GDM1 (cell line): ENCODE measurements around the gene ENPP7.
"Not testable (repeated sequence)": the region's sequence is repeated elsewhere in the genome, so short reads cannot be mapped to it uniquely, and the experiment has no call there.

Source experiments
- DNase-seq: peaks from one replicate; lab custom pipeline; 2025; lab: John Stamatoyannopoulos, UW

The ENPP7 gene

DNA sequence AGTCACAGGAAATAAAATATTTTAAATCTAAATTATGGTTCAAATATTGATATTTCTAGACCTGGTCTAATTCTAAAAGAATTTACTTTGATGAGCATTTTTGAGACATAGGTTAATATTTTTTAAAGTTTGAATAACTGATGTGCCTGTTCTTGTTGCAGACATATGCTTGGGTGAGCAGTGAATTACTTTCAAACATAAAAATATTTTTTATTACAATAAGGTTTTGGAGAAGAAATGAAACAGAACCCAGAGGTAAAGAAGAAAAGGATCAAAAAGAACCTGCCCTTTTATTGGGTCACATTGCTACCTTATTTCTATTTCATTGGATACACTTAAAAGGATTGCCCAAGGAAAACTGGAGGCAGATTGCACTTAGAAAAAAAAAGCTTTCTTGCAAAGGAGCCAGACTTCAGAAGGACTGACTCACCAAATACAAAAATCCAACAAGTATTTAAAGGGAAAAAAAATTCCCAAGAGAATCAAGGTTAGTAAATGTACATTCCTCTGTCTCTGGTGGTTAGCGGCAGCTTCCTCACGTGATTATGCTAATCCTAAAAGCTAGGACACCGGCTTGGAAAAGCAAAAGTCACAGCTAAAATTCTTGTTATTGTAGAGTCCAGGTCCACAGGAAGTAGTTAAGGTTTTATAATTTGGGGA, 18.5 kb downstream of the ENPP7 start:
- DNase-seq = no peak

DNA sequence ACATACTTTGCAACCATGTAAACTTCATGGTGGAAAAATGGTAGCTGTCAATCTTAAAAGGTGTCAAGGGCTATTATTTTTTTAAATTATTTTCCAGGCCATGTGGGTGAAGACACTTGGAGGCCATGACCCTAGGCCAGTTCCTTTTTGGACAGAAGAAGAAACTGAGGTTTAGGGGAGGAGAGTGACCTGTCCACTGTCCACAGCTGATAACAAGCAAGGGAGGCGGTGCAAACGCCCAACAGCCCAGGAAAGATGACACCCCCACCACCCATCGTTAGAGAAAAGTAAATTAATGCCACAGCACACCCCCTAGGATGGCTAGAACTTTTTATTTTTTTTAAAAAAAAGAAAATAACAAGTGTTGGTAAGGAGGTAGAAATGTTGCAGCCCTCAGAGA, 19.2 kb downstream of the ENPP7 start:
- DNase-seq = no peak

DNA sequence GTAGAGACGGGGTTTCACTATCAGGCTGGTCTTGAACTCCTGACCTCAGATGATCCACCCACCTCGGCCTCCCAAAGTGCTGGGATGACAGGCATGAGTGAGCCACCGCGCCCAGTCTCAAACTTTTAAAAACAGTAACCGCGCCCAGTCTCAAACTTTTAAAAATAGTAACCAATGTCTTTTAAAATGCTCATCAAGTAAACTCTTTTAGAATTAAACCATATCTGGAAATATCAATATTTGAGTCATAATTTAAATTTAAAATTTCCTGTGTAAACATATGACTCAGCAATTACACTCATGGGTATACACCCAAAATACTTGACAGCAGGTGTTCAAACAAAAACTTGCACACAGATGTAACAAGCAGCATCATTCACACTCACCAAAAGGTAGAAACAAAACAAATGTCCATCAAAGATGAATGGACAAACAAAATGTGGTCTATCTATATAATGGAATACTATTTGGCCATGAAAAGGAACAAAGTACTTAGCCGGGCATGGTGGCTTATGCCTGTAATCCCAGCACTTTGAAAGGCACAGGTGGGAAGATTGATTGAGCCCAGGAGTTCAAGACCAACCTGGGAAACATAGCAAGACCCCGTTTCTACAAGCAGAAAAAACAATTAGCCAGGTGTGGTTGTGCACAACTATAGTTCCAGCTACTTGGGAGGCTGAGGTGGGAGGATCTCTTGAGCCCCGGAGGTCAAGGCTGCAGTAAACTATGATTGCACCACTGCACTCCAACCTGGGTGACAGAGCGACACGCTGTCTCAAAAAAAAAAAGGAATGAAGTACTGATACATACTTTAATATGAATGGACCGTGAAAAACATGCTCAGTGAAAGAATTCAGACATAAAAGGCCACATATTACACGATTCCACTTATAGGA, 20.2 kb downstream of the ENPP7 start:
- DNase-seq = no peak

DNA sequence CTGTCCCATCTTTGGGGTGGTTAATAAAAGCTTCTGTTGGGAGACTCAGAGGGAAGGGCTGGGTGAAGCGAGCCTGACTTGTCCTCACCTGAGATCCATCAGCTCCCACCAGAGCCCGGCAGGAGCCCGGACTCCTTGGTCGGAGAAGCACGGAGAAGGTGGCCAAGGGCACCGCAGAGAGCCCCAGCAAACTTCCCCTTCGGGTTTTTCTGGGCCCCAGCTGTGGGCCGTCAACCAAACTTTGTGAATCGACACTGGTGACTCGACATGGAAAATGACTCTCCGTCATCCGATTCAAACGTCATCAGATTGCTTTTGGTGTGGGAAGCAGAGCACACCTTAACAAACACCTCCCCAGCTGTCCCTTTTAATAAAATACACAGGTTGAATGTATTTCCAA, 21.4 kb downstream of the ENPP7 start:
- no peak for DNase-seq

DNA sequence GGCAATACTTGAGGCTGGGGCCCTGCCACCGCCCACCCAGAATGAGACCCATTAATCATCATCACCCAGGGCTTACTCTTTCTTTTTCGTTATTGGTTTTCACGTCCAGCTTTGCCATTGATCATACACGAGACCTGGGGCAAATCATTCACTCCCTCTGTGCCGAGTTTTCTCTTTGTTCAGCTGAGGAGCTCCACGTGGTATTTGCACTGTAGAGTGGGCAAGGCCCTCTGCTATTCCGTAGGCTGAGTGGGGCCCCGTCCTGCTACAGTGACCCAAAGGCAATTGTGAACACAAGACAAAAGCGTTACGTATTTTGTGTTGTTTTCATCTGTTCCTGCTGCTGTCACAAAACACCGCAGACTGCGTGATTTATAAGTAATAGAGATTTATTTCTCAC, 23.6 kb downstream of the ENPP7 start:
- DNase-seq = no peak

DNA sequence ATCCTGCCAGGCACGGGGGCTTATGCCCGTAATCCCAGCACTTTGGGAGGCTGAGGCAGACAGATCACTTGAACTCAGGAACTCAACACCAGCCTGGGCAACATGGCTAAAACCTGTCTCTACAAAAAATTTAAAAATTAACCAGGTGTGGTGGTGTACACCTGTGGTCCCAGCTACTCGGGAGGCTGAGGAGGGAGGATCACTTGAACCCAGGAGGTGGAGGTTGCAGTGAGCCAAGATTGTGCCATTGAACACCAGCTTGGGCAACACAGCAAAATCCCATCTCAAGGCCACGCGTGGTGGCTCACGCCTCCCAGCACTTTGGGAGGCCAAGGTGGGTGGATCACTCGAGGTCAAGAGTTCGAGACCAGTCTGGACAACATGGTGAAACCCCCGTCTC, 24.2 kb downstream of the ENPP7 start:
- DNase-seq = not testable (repeated sequence)

DNA sequence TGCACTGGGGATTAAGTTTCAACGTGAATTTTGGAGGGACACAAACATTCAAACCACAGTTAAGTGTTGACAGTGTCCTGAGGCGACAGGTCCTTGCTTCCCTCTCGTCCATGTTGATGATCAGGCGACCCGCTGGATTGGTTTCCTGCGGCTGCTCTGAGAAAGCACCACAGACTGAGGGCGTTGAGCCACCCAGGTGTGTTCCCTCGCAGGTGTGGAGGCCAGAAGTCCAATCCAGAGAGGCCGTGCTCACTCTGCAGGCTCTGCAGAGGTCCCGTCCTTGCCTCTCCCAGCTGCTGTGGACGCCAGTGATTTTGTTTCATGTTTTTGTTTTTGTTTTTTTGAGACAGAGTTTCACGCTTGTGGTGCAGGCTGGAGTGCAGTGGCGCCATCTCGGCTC, 24.8 kb downstream of the ENPP7 start:
- DNase-seq = no peak

DNA sequence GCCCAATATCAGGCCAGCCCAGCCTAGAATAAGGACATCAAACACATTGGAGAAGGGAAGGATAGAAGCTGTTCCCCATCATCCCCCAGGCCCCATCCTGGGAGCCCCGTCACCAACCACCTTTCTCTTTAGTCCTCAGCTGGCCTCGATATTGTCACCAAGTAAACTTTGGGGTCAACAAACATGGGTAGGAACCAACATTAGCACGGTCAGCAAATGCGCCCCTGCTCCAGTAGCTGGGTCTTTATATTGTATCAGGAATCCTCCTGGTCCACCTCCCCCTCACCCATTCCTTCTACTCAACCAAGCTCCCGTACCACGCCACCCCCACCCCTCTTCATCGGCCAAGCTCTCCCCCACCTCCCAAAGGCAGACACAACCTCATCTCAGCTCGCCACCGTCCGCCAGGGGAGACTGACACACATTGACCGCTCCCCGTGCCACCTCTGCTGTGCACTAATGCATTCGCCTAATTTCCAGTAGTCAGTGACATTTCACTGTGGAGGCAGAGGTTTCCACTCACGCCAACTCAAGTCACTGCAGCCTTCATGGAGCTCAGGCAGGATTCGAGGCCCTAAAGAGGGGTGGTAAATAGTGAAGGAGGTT, 26.5 kb downstream of the ENPP7 start:
- DNase-seq = no peak

DNA sequence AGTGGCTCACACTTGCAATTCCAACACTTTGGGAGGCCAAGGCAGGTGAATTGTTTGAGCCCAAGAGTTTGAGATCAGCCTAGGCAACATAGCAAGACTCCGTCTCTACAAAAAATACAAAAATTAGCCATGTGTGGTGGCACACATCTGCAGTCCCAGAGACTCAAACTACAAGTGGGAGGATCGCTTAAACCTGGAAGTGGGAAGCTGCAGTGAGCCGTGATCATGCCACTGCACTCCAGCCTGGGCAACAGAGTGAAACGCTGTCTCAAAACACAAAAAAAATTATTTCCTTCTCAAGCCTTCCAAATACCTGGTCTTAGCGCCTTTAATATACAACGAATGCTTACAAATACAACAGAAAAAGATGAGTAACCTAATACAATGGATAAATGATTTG, 27.5 kb downstream of the ENPP7 start:
- DNase-seq = no peak

DNA sequence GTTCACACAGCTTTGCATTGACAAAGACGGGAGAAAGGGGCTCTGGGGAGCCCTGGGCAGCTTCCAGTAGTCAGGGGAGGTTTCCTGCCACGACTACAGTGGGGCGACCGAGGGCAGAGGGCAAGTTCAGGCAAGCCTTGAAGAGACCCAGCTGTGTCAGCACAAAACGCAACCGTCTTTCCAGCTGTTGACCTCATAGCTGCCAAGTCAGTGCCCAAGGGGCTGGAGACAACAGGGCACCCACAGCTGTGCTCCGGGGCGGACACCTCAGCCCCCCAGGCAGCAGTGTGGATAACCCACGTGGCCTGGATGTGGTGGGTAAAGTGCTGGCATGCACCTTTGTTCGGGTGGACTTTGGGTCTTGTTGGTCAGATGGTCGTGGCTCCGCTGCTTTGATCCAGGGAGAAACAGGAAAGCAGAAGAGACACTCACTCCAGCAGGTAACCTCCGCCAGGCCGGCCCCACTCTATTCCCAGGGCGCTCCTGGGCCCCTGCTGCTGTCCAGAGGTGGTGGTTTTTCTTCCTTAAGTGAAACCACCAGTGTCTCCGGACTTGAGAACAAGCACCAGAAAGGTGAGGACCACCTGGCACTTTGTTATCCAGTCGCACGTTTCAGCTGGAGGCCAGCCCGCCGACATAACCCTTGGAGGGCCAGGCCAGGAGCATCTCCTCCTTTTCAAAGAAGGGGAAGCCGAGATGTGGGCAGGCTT, 29.6 kb downstream of the ENPP7 start:
- DNase-seq = no peak

DNA sequence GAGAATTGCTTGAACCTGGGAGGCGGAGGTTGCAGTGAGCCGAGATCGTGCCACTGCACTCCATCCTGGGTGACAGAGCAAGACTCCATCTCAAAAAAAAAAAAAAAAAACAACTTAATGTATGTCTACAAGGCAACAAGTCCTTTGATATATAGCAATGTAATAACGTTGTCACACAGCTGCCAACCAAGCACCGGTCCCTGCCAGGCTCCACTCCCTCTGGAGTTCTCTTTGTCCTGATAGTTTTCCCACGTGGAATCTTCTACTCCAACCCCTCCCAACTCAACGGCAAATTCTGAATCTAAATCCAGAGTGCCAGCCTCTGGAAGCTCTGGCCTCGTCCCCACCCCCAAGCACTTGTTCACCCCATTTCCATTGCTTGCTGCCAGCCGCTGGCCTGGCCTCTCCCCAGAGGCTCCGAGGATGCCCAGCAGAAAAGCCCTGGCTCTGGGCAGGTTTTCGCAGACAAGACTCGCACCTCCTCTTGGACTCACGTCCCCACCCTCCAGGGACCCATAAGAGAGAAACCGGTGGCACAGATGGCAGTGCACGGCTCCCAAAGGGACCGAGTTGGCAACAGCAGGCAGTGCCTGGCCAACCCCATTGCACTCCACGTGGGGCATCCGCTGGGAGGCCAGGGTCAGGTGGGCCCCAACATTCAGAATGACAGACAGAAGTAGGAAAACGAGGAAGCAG, 31.3 kb downstream of the ENPP7 start:
- DNase-seq = no peak

DNA sequence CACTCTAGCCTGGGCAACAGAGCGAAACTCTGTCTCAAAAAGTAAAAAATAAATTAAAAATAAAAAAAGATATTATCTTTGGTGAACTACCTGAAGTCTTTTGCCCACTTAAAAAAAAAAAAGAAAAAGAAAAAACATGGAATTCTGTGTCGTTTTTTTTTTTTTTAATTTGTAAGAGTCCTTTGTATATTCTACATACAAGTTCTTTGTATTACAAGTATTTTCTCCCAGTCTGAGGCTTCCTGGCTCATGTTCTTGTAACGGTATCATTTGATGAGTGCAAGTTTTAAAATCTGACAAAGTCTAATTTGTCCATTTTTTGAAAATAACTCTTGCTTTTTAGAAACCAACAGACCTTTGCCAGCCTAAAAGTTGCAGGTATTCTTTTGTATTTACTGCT, 35.0 kb downstream of the ENPP7 start:
- DNase-seq = no peak

DNA sequence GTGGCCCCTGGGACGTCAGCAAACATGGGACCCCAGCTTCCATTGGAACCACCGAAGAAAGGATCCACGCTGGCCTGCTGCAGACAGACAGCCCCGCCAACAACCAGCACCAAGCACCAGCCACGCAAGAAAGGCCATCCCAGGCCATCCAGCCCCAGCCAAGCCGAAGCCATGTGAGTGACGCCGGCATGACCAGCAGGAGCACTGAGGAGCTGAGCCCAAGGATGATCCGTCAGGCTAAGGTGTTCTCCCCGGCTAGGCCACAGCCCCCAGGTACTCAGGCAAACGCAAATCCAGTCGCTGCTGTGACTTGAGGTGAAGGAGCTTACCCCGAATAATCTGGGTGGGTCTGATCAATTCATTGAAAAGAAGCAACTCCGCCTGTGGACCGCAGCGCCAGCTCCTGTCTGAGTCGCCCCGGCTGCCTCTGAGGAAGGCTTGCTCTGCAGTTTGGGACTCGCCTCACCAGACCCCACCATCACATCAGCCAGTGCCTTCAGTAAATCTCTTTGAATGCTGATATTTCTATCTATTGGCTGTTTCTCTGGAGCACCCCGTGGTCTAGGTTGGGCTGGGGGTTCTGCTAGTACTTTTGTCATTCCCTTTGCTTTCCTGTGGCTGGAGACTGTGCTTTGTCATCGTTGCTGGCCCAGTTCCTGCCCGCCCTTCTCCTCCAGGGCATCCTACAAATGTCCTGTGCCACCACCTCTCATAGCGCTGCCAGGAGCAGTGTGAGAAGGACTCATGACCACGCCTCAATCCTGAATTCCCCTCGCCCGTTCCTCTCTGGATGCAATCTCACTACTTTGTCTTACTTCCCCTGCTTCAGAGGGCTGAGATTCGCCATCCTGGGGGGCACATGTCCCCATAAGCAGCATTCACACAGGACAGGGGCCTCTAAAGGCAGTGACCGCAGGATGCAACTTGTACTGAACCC, 39.1 kb downstream of the ENPP7 start:
- DNase-seq = no peak

DNA sequence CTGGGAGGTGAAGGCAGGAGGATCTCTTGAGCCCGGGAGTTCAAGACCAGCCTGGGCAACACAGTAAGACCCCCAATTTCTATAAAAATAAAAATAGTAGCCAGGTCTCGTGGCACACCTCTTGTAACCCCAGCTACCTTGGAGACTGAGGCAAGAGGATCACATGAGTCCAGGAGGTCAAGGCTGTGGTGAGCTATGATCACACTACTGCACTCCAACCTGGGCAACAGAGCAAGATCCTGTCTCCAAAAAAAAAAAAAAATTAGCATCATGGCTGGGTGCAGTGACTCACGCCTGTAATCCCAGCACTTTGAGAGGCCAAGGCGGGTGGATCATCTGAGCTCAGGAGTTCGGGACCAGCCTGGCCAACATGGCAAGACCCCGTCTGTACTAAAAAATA, 40.5 kb downstream of the ENPP7 start:
- no peak for DNase-seq

DNA sequence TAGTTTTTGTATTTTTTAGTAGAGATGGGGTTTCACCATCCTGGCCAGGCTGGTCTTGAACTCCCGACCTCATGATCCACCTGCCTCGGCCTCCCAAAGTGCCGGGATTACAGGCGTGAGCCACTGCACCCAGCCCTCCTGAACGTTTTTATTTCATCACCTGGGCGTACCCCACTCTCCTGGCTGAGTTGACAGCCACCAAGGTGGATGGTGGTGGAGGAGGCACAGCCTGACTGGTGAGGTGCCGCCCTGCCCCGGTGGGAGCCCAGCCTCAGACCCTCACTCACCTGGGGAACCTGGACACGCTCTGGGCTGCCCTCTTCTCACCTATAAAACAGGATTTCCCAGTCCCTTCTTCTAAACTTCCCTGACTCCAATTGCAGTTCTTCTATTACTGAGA, 42.0 kb downstream of the ENPP7 start:
- DNase-seq = not testable (repeated sequence)

DNA sequence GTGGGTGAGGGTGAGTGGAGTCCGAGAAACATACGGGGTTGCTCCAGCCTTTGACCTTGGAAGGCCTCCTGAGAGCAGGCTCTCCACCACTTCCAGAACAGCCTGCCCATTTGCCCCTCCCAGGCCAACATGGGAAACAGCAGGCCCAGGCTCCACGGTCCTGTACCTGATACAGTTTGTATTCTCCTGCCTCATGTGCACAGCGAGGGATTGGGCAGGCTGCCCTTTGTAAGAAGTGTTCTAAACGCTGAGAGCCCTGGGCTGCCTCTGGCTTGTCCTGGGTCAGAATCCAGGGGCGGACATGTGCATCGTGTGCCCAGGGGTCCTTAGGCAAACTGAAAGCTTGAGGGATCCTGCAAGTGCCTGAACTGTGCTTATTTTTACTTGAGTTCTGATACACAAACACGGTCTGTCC, 43.8 kb downstream of the ENPP7 start:
- DNase-seq = no peak

DNA sequence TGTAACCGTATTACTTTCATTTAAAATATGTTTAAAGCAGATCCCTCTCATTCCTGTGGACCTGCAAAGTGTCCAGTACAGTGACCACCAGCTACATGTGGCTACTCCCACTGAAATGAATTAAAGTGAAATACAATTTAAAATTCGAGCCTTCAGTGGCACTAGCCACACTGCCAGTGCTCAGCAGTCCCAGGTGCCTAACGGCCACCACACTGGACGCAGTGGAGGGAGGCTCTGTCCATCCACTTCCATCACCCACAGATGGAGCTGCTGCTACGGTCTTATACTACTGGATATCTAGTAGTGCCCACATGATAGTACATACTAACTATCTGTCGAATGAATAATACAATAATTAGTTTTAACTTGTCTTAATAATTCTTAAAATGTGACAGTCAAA, 44.9 kb downstream of the ENPP7 start:
- no peak for DNase-seq

DNA sequence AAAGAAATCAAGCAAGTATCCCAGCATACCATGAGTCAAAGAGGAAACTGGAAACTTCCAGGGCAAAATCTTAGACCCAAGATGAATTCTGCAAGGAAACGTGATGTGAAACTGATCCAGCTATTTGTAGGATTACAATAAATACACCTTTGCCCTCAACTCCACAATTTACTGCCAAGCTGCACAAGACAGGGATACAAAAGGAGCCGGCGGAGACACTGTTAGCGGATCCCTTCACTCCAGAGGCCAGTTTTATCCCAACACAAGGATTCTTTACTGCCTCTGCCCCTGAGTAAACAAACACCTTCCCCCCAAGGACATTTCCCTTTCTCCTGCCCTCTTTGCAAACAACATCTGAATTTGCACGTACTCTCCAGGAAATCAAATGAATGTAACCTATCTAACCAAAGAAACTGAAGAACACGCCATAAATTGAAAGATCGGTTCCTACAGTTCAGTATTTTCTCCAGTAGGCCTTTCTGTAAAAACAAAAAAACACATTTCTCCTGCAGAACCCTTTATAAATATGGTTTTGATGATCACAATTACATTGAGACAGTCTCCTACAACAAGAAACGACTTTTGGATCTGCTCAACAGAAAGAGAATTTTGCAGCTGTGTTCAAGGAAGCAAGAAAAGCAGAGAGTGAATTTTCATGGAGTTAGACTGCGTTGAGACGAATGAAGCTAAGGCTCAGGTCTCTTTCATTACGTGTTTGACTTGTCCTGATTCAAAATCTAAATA, 45.8 kb downstream of the ENPP7 start:
- DNase-seq = no peak

DNA sequence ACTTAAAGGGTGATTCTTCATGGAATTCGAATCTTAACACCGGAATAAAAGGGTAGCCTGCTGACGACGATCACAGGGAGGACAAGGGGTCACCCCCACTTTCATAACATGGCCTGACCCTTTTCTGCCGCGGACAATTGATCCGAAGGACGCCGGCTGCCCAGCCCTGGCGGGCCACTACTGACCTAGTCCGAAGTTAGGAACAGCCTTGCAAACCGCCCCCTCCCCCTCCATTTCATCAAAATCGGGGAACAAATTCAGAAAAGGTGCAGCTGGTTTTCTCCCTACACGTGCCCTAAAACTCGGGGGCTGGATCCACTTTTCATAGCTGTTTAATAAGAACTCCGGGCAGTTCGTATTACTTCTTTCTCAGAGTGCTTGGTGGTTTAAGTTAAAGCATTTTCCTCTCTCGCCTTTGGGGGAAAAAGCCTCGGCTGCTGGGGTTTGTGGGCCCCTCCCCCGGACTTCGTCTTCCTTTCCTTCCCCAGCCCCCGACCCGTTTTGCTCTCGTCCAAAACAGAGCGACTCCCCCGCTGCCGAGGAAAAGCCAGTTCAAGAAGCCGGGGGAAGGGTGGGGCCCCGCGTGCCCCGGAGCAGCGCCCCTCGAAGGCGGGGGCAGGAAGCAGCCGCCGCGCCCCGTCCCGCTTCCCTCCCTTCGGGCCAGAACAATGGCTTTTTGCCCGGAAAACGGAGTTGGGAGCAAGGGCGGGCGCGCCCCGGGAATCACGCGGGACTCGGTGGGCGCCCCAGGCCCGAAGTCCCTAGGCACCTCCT, 46.6 kb downstream of the ENPP7 start:
- peak; percentile 56 for DNase-seq
